Aorta (tissue), 5 donors: ENCODE results near the gene POLR1B. TPM values are rescaled to one million over a fixed set of nuclear protein-coding genes. Genes with fewer than 3 reads are reported as not detected.
"Not testable (repeated sequence)": the region's sequence is repeated elsewhere in the genome, so short reads cannot be mapped to it uniquely, and the experiment has no call there.

Experiments used
- ATAC-seq: fragments of 200-7000 bp; cut with Tn5 transposase; one replicate; pipeline ENCODE4 v1.9.1; 2022; ENCODE audit warnings: moderate library complexity; ENCODE audit not compliant: low FRiP score
- DNase-seq, 2 donors: peaks; one replicate each; pipeline ENCODE4 v3.0.0-alpha.2; 2020
- H3K27ac ChIP-seq, 2 donors: one replicate each; pipeline ENCODE4 v1.5.1; 2013; ENCODE audit warnings: low read length in 2 of 2, mild to moderate bottlenecking in 2 of 2, moderate library complexity in 2 of 2, control low read depth in 1 of 2, inconsistent platforms in 1 of 2, low read depth in 1 of 2
- H3K27me3 ChIP-seq, 2 donors: one replicate each; pipeline ENCODE4 v1.6.1; 2013; ENCODE audit warnings: control low read depth in 1 of 2, low read length in 1 of 2, mild to moderate bottlenecking in 1 of 2, moderate library complexity in 1 of 2; ENCODE audit not compliant: insufficient read depth in 2 of 2, control insufficient read depth in 1 of 2
- H3K36me3 ChIP-seq, 2 donors: one replicate each; pipeline ENCODE4 v1.6.1; 2013; ENCODE audit warnings: control low read depth in 1 of 2, low read length in 1 of 2, mild to moderate bottlenecking in 1 of 2; ENCODE audit not compliant: insufficient read depth in 2 of 2, control insufficient read depth in 1 of 2
- H3K4me1 ChIP-seq, 2 donors: one replicate each; pipeline ENCODE4 v1.6.1; 2013; ENCODE audit warnings: low read length in 2 of 2, control low read depth in 1 of 2, mild to moderate bottlenecking in 1 of 2, moderate library complexity in 1 of 2; ENCODE audit not compliant: insufficient read depth in 2 of 2, control insufficient read depth in 1 of 2
- H3K4me3 ChIP-seq, 2 donors: one replicate each; pipeline ENCODE4 v1.5.1; 2013; ENCODE audit warnings: low read length in 2 of 2, control low read depth in 1 of 2, mild to moderate bottlenecking in 1 of 2
- H3K9me3 ChIP-seq: one replicate; pipeline ENCODE4 v1.6.1; 2013; ENCODE audit warnings: mild to moderate bottlenecking, low read length; ENCODE audit not compliant: control insufficient read depth
- WGBS, 2 donors: extraction: QIAGEN DNeasy Blood & Tissue Kit; methylation state at CpG; one replicate each; pipeline ENCODE4 v1.1.7; 2013; 5-methylcytosine and 5-hydroxymethylcytosine counted together
- intact Hi-C, 2 donors: fragments of 100-400 bp; cut with DNase I; formaldehyde crosslinking; loops; one replicate each; pipeline versions ENCODE4 v1.14.2 to v1.15.0; 2022
- polyA plus RNA-seq, 2 donors: library from polyadenylated mRNA; stranded (reverse); fragments of 200-250 nt; gene quantifications; one replicate each; pipeline ENCODE4 v1.2.3, GENCODE V29; 2013
- total RNA-seq, 2 donors: library from RNA; stranded (reverse); fragmentation: NEBNext Ultra II Directional; extraction: Animal tissue kit (Norgen Biotek cat#: 25700); gene quantifications; one replicate each; pipeline ENCODE4 v1.2.1, GENCODE V29; 2021
- donor health status: healthy with polysubstance abuse.
- donor health status: Bipolar disorder and iron deficiency.
- donor health status: DM: no; HTN: no; CAD: no.
- donor health status: DM: no; HTN: no; CAD: no.
- donor health status: DM: yes; HTN: yes; CAD: no.

POLR1B gene
- total and polyA plus RNA-seq, 4 donors: 3.6 to 13.5 (median 6.6) TPM

DNA sequence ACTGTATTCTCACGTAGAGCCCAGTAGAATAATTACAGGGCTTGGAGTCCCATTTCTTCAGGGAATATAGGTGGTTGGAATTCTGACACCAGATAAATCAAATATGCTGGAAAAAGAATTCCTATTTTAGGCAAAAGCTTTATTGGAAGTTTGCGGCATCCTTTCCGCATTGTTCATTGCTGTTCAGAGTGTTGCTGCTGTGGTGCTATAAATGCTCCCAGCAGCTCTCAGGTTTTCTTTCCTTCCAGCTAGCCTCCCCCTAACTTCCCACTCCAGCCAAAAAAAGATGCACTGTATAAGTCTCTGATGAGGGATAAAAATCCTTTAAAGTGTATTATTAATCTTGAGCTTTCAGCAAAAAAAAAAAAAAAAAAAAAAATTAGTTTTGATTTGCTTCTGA is 25.5 kb upstream of the POLR1B start:
- peaks cover 0 to 5% of the 10 kb centered on the region in 2 donors for H3K36me3 ChIP-seq
- H3K4me1 ChIP-seq: no peaks in the 10 kb centered on the region
- H3K4me3 ChIP-seq: no peak overlapping the region
- DNase-seq (no peak), ATAC-seq (no peak)
- H3K27ac ChIP-seq: no peak overlapping the region
- intact Hi-C loops: no loop called here
- WGBS, 2 donors: 96 to 97% methylated on average over 3 of the region's 3 CpGs
- no peaks in the 10 kb centered on the region for H3K9me3 ChIP-seq
- H3K27me3 ChIP-seq: no peaks in the 10 kb centered on the region

DNA sequence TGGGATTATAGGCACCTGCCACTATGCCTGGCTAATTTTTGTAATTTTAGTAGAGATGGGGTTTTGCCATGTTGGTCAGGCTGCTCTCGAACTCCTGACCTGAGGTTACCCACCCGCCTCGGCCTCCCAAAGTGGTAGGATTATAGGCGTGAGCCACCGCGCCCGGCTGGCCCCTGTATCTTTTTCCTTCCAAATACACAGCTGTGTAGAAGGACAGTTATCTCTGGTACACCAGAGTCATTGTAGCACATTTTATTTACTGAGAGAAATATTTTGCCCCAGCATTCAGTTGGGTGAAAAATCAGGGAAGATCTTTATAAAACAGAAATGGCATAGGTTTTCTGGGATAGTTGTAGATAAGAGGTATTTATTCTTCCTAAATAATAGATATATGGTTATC is 23.5 kb upstream of the POLR1B start:
- Histone ChIP-seq H3K9me3 (no peaks in the 10 kb centered on the region), H3K4me1 (no peaks in the 10 kb centered on the region), H3K36me3 (peaks cover 0 to 5% of the 10 kb centered on the region in 2 donors), H3K27me3 (no peaks in the 10 kb centered on the region), H3K27ac (no peak overlapping the region), H3K4me3 (no peak overlapping the region)
- intact Hi-C loops: no loop called here
- WGBS, 2 donors: 85 to 90% methylated on average over 7 of the region's 7 CpGs
- DNase-seq (no peak), ATAC-seq (no peak)

DNA sequence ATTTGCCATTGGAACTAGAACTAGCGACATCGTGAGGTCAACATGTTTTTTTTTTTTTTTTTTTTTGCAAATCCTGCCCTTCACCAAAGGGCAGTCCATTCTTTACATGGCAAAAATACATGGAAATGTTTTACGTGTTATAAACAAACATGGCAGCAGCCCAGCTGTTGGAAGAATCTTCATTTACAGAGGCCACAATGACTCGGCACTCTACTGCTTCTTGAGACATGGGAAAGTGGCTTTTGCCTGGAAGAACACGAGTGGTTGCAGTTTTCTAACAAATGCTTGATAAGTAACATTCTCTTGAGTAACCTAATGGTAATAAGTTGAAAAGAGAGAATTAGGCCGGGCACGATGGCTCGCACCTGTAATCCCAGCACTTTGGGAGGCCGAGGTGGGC is 22.8 kb upstream of the POLR1B start:
- Histone ChIP-seq H3K27ac (no peak overlapping the region), H3K4me3 (no peak overlapping the region), H3K9me3 (no peaks in the 10 kb centered on the region), H3K4me1 (no peaks in the 10 kb centered on the region), H3K27me3 (no peaks in the 10 kb centered on the region), H3K36me3 (peaks cover 0 to 5% of the 10 kb centered on the region in 2 donors)
- intact Hi-C loops: no loop called here
- DNase-seq: no peak
- no peak for ATAC-seq
- WGBS, 2 donors: 86 to 90% methylated on average over 9 of the region's 9 CpGs

DNA sequence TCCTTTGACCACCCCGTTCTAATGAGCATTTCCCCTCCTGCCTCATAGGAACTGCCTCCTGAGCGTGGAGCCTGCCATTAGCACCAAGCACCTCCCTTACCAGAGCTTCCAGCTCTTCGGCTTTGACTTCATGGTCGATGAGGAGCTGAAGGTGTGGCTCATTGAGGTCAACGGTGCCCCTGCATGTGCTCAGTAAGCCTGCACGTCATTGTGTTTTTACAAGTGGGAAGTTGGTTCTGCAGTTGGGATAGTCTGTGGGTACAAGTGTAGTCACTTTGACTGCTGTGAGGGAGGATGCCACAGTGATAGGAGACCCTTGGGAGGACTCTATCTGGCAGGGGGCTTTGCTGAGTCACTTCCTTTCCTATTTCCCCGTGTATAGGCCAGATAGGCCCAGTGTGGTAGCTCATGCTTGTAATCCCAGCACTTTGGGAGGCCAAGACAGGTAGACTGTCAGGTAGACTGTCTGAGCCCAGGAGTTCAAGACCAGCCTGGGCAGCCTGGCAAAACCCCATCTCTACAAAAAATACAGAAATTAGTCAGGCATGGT is 22.0 kb upstream of the POLR1B start:
- no peaks in the 10 kb centered on the region for H3K4me1 ChIP-seq
- no peak overlapping the region for H3K4me3 ChIP-seq
- 92 to 93% methylated on average over 7 of the region's 7 CpGs for WGBS, 2 donors
- peaks cover 0 to 5% of the 10 kb centered on the region in 2 donors for H3K36me3 ChIP-seq
- no peaks in the 10 kb centered on the region for H3K27me3 ChIP-seq
- no peak for ATAC-seq
- no peaks in the 10 kb centered on the region for H3K9me3 ChIP-seq
- no peak overlapping the region for H3K27ac ChIP-seq
- DNase-seq: no peak
- intact Hi-C loops: no loop called here

DNA sequence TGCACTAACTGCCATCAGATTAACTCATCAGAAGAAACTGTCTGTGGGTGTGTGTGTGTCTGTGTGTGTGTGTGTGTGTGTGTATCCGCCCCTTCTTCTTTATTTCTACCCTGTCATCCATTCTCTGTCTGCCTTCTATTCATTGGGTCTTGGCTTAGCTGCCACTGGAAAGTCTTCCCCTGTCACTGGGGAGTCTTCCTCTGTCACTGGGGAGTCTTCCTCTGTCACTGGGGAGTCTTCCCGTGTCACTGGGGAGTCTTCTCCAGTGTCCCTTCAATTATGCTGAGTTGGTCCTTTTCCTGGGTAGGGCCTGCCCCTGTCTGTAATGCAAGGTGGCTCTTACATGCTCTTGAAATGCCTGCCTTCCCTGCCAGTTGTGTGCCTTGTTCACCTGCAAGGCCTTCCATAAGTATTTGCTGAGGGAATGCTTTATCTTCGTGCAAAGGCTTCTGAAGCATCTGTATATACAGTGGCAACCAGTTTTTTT is 18.9 kb upstream of the POLR1B start:
- Histone ChIP-seq H3K27me3 (no peaks in the 10 kb centered on the region), H3K27ac (no peak overlapping the region), H3K36me3 (peaks cover 0 to 5% of the 10 kb centered on the region in 2 donors), H3K9me3 (no peaks in the 10 kb centered on the region), H3K4me3 (no peak overlapping the region), H3K4me1 (no peaks in the 10 kb centered on the region)
- DNase-seq: no peak
- no peak for ATAC-seq
- intact Hi-C loops: no loop called here
- WGBS, 2 donors: 95 to 98% methylated on average over 3 of the region's 3 CpGs

DNA sequence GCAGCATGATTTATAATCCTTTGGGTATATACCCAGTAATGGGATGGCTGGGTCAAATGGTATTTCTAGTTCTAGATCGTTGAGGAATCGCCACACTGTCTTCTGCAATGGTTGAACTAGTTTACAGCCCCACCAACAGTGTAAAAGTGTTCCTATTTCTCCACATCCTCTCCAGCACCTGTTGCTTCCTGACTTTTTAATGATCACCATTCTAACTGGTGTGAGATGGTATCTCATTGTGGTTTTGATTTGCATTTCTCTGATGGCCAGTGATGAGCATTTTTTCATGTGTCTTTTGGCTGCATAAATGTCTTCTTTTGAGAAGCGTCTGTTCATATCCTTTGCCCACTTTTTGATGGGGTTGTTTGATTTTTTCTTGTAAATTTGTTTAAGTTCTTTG is 18.0 kb upstream of the POLR1B start:
- H3K4me1 ChIP-seq, H3K4me3 ChIP-seq, ATAC-seq, H3K27me3 ChIP-seq, H3K27ac ChIP-seq, H3K9me3 ChIP-seq, intact Hi-C loops, DNase-seq: not testable (repeated sequence)
- peaks cover 0 to 12% of the 10 kb centered on the region in 2 donors for H3K36me3 ChIP-seq
- WGBS, 2 donors: 98 to 100% methylated on average over 3 of the region's 3 CpGs

DNA sequence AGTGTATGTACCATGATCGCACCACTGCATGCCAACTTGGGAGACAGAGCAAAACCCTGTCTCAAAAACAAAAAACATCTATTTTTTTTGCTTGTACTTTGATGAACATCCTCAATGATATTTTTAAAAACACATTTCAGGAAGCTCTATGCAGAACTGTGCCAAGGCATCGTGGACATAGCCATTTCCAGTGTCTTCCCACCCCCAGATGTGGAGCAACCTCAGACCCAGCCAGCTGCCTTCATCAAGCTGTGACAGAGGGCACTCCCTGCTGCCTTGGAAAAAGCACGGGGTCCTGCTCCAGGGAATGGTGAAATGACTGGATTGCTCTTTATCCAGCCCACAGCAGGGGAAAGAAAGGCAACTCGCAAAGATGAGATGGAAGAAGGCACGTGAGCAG is 13.7 kb upstream of the POLR1B start:
- Histone ChIP-seq H3K27me3 (no peaks in the 10 kb centered on the region), H3K27ac (no peak overlapping the region), H3K36me3 (peaks cover 4 to 7% of the 10 kb centered on the region in 2 donors), H3K9me3 (no peaks in the 10 kb centered on the region), H3K4me1 (no peaks in the 10 kb centered on the region), H3K4me3 (no peak overlapping the region)
- intact Hi-C loops: no loop called here
- ATAC-seq (no peak), DNase-seq (no peak)
- WGBS, 2 donors: 93 to 95% methylated on average over 5 of the region's 5 CpGs

DNA sequence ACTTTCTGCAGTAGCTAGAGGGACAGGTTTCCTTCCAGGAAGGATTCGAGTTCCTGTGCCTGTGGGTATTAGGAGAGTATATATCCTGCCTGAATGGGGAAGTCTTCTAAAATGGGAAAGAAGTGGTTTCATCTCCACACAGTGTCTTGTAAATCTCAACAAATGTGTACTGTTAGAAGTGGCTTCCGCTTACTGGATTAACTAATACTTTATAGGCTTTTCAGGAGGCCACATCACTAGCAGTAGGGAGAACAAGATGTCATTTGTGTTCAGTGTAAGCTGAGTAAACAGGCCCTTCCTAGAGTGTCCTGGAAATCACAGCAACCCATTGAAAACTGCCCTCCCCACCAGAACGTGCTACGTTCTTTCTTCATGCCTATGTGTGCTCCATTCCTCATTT is 12.5 kb upstream of the POLR1B start:
- Histone ChIP-seq H3K27ac (no peak overlapping the region), H3K36me3 (peaks cover 4 to 7% of the 10 kb centered on the region in 2 donors), H3K4me1 (no peaks in the 10 kb centered on the region), H3K27me3 (no peaks in the 10 kb centered on the region), H3K4me3 (no peak overlapping the region), H3K9me3 (no peaks in the 10 kb centered on the region)
- ATAC-seq (no peak), DNase-seq (no peak)
- intact Hi-C loops: no loop called here
- 87 to 88% methylated on average over 4 of the region's 4 CpGs for WGBS, 2 donors

DNA sequence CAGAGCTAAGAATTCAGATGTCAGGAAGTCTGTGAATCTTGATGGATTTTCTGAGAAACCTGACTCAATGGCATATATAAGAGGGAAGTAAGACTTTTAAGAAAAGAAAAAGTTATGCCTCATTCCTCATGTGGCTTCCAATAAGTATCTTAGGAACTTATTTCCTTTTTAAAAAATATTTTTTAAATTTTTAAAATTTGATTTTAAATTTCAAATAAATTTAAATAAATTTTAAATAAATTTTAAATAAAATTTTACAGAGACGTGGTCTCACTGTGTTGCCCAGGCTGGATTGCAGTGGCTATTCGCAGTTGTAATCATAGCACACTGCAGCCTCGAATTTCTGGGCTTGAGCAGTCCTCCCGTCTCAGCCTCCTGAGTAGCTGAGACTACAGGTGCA is 11.5 kb upstream of the POLR1B start:
- WGBS, 2 donors: 98 to 99% methylated on average over 4 of the region's 4 CpGs

More for the DNA sequence above, 11.5 kb upstream of the POLR1B start:
- ATAC-seq: no peak
- DNase-seq: no peak
- Histone ChIP-seq H3K9me3 (no peaks in the 10 kb centered on the region), H3K4me1 (no peaks in the 10 kb centered on the region), H3K27ac (no peak overlapping the region), H3K36me3 (peaks cover 4 to 7% of the 10 kb centered on the region in 2 donors), H3K4me3 (no peak overlapping the region), H3K27me3 (no peaks in the 10 kb centered on the region)
- intact Hi-C loops: no loop called here
